Mesenchymal stem cell (in vitro differentiated cells and primary cell): ENCODE data around the gene ARHGAP31.
A peak's percentile ranks its signal among the peaks of the same experiment; 100 is the strongest.

ENCODE experiments used
- DNase-seq: peaks from one replicate; pipeline ENCODE4 v3.0.0-alpha.2; 2013
- H2AFZ ChIP-seq: one replicate; pipeline ENCODE4 v1.6.1; 2013; ENCODE audit warnings: low read depth, mild to moderate bottlenecking, control low read depth, inconsistent platforms, low read length, moderate library complexity
- H2AK5ac ChIP-seq: 2 replicates; pipeline ENCODE4 v1.6.1; 2013; ENCODE audit warnings: low read length, moderate library complexity, mild to moderate bottlenecking, inconsistent platforms; ENCODE audit not compliant: severe bottlenecking
- H2BK120ac ChIP-seq: one replicate; pipeline ENCODE4 v1.6.1; 2013; ENCODE audit warnings: low read depth, mild to moderate bottlenecking, inconsistent platforms, low read length, moderate library complexity
- H2BK12ac ChIP-seq, 2 experiments: one replicate each; pipeline ENCODE4 v1.6.1; 2013; ENCODE audit warnings: inconsistent platforms in 2 of 2, low read length in 2 of 2, mild to moderate bottlenecking in 2 of 2, moderate library complexity in 2 of 2, control low read depth in 1 of 2
- H2BK15ac ChIP-seq: one replicate; pipeline ENCODE4 v1.6.1; 2013; ENCODE audit warnings: mild to moderate bottlenecking, low read depth, inconsistent platforms; ENCODE audit not compliant: poor library complexity, severe bottlenecking
- H2BK5ac ChIP-seq: 2 replicates; pipeline ENCODE4 v1.6.1; 2013; ENCODE audit warnings: low read depth, mild to moderate bottlenecking, low read length, control low read depth, inconsistent platforms; ENCODE audit not compliant: poor library complexity, severe bottlenecking
- H3K14ac ChIP-seq, 2 experiments: one replicate each; pipeline ENCODE4 v1.6.1; 2013; ENCODE audit warnings: inconsistent platforms in 2 of 2, low read length in 2 of 2, control low read depth in 1 of 2, mild to moderate bottlenecking in 1 of 2, moderate library complexity in 1 of 2
- H3K18ac ChIP-seq, 2 experiments: one replicate each; pipeline ENCODE4 v1.6.1; 2013; ENCODE audit warnings: inconsistent platforms in 2 of 2, low read length in 2 of 2, control low read depth in 1 of 2, low read depth in 1 of 2, mild to moderate bottlenecking in 1 of 2
- H3K23ac ChIP-seq, 2 experiments: one replicate each; pipeline ENCODE4 v1.6.1; 2013; ENCODE audit warnings: inconsistent platforms in 2 of 2, low read length in 2 of 2, mild to moderate bottlenecking in 2 of 2, moderate library complexity in 2 of 2, control low read depth in 1 of 2
- H3K27ac ChIP-seq: 2 replicates; pipeline ENCODE4 v1.5.1; 2013; ENCODE audit warnings: mild to moderate bottlenecking, moderate library complexity, low read length, control low read depth, inconsistent platforms; ENCODE audit not compliant: poor library complexity, severe bottlenecking
- H3K27me3 ChIP-seq, 2 experiments: 2 replicates each; pipeline versions ENCODE4 v1.6.1 to v1.7.0; 2013; ENCODE audit warnings: low read length in 2 of 2, mild to moderate bottlenecking in 2 of 2, moderate library complexity in 2 of 2, control low read depth in 1 of 2, inconsistent platforms in 1 of 2; ENCODE audit not compliant: control insufficient read depth in 1 of 2, insufficient read depth in 1 of 2
- H3K36me3 ChIP-seq, 2 experiments: 2 replicates each; pipeline versions ENCODE4 v1.6.1 to v1.7.0; 2013; ENCODE audit warnings: low read length in 2 of 2, control low read depth in 1 of 2, inconsistent platforms in 1 of 2, low read depth in 1 of 2, mild to moderate bottlenecking in 1 of 2; ENCODE audit not compliant: insufficient read depth in 2 of 2, control insufficient read depth in 1 of 2
- H3K4ac ChIP-seq, 2 experiments: one replicate each; pipeline ENCODE4 v1.6.1; 2013; ENCODE audit warnings: inconsistent platforms in 2 of 2, low read length in 2 of 2, mild to moderate bottlenecking in 2 of 2, moderate library complexity in 2 of 2, control low read depth in 1 of 2, low read depth in 1 of 2
- H3K4me1 ChIP-seq: 2 replicates; pipeline ENCODE4 v1.6.1; 2013; ENCODE audit warnings: low read depth, low read length, control low read depth; ENCODE audit not compliant: control insufficient read depth, insufficient read depth
- H3K4me2 ChIP-seq: 2 replicates; pipeline ENCODE4 v1.6.1; 2013; ENCODE audit warnings: low read length, mild to moderate bottlenecking, inconsistent platforms; ENCODE audit not compliant: poor library complexity, severe bottlenecking
- H3K4me3 ChIP-seq, 2 experiments: 2 replicates each; pipeline versions ENCODE4 v1.5.1 to v1.7.0; 2013; ENCODE audit warnings: low read length in 2 of 2, mild to moderate bottlenecking in 2 of 2, control low read depth in 1 of 2, low read depth in 1 of 2; ENCODE audit not compliant: insufficient read depth in 1 of 2
- H3K79me1 ChIP-seq: replicated peaks from 2 replicates; pipeline ENCODE4 v1.6.1; 2013; ENCODE audit warnings: mild to moderate bottlenecking, control low read depth, low read length, inconsistent platforms; ENCODE audit not compliant: poor library complexity, severe bottlenecking
- H3K9ac ChIP-seq: 2 replicates; pipeline ENCODE4 v1.7.0; 2013; ENCODE audit warnings: mild to moderate bottlenecking, low read length, moderate library complexity
- H3K9me3 ChIP-seq: 2 replicates; pipeline ENCODE4 v1.7.0; 2013; ENCODE audit warnings: mild to moderate bottlenecking, low read length; ENCODE audit not compliant: control insufficient read depth
- H4K8ac ChIP-seq: one replicate; pipeline ENCODE4 v1.6.1; 2013; ENCODE audit warnings: inconsistent platforms, mild to moderate bottlenecking, low read length, moderate library complexity
- H4K91ac ChIP-seq: one replicate; pipeline ENCODE4 v1.6.1; 2013; ENCODE audit warnings: mild to moderate bottlenecking, low read length, inconsistent platforms
- WGBS: methylation state at CpG from one replicate; pipeline ENCODE4 v1.1.7; 2013; ENCODE audit warnings: mixed read lengths; 5-methylcytosine and 5-hydroxymethylcytosine counted together

The ARHGAP31 gene

DNA sequence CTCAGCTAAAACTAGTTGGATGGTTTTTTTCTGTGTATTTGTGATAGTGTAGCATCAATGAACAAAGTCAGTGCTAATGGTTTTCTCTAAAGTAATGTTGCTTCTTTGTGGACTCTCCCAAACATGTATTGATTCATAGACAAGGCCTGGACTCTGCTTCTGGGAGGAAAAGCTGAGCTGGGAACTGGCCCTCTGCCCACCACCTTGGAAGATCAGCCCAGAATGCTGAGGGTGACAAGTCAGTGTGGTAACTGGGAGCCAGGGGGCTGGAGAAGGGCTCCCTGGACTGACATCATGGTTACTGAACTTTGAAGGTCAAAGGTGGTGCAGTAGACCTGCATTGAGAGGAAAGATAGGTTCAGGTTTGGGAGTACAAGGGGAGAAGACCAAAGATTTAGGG lies 3.0 kb downstream of the ARHGAP31 start:
- no peak overlapping the region for H2AFZ ChIP-seq
- H3K36me3 ChIP-seq: peaks cover 0 to 10% of the 10 kb centered on the region in 2 experiments
- no peak overlapping the region for H2BK12ac ChIP-seq
- H3K4me3 ChIP-seq: no peak overlapping the region
- no peak overlapping the region for H3K14ac ChIP-seq
- no peaks in the 10 kb centered on the region for H3K9me3 ChIP-seq
- H2BK15ac ChIP-seq: no peak overlapping the region
- H3K4me2 ChIP-seq: no peak overlapping the region
- H2AK5ac ChIP-seq: peak overlapping the region; percentile 4
- H2BK120ac ChIP-seq: no peak overlapping the region
- DNase-seq: peak; percentile 43
- peaks cover 0 to 6% of the 10 kb centered on the region in 2 experiments for H3K27me3 ChIP-seq
- H4K8ac ChIP-seq: no peak overlapping the region
- H3K9ac ChIP-seq: no peak overlapping the region
- no peak overlapping the region for H4K91ac ChIP-seq
- H3K4ac ChIP-seq: no peak overlapping the region
- peaks cover 30% of the 10 kb centered on the region for H3K79me1 ChIP-seq
- no peak overlapping the region for H3K23ac ChIP-seq
- H3K18ac ChIP-seq: no peak overlapping the region
- H2BK5ac ChIP-seq: no peak overlapping the region
- peaks cover 12% of the 10 kb centered on the region for H3K4me1 ChIP-seq
- H3K27ac ChIP-seq: no peak overlapping the region

DNA sequence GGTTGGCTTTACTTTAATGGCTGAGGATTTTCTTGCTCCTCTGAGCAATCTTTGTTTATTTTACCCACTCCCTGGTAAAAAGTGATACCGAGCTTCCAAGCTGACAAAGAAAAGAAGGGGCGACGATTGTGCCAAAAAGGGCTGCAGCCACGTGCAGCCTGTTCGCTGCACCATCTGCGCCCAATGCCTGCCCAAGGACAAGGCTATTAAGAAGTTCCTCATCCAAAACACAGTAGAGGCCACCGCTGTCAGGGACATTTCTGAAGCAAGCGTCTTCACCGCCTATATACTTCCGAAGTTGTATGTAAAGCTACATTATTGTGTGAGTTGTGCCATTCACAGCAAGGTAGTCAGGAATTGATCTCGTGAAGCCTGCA lies 4.4 kb downstream of the ARHGAP31 start:
- Histone ChIP-seq H3K4me3 (no peak overlapping the region), H2AFZ (no peak overlapping the region), H2BK5ac (no peak overlapping the region), H3K79me1 (peaks cover 37% of the 10 kb centered on the region), H3K27ac (no peak overlapping the region), H3K36me3 (peaks cover 2 to 10% of the 10 kb centered on the region in 2 experiments), H3K9me3 (no peaks in the 10 kb centered on the region), H2BK120ac (no peak overlapping the region), H3K4ac (no peak overlapping the region), H3K18ac (no peak overlapping the region), H2BK15ac (no peak overlapping the region), H3K4me1 (peaks cover 15% of the 10 kb centered on the region), H3K14ac (no peak overlapping the region), H3K9ac (no peak overlapping the region), H3K4me2 (no peak overlapping the region), H3K23ac (no peak overlapping the region), H2BK12ac (no peak overlapping the region), H4K91ac (no peak overlapping the region), H4K8ac (no peak overlapping the region), H3K27me3 (peaks cover 0 to 6% of the 10 kb centered on the region in 2 experiments), H2AK5ac (no peak overlapping the region)
- WGBS: 93% methylated on average over 10 of the region's 11 CpGs
- no peak for DNase-seq

- Histone ChIP-seq H4K8ac (no peak overlapping the region), H2AFZ (no peak overlapping the region), H2BK12ac (peak overlapping the region in 1 of 2 experiments; percentile 6), H3K4me1 (peaks cover 20% of the 10 kb centered on the region), H2AK5ac (peak overlapping the region; percentile 47), H3K14ac (peak overlapping the region in 1 of 2 experiments; percentile 93), H2BK15ac (no peak overlapping the region), H2BK120ac (no peak overlapping the region), H3K36me3 (peaks cover 2 to 10% of the 10 kb centered on the region in 2 experiments), H3K23ac (peak overlapping the region in 1 of 2 experiments; percentile 19), H3K27ac (no peak overlapping the region), H2BK5ac (no peak overlapping the region), H3K18ac (peak overlapping the region in 1 of 2 experiments; percentile 46), H3K79me1 (peaks cover 41% of the 10 kb centered on the region), H3K9ac (no peak overlapping the region), H3K4me3 (no peak overlapping the region), H3K27me3 (peaks cover 0 to 6% of the 10 kb centered on the region in 2 experiments), H3K4me2 (no peak overlapping the region), H3K9me3 (no peaks in the 10 kb centered on the region), H3K4ac (no peak overlapping the region), H4K91ac (no peak overlapping the region)
- 90% methylated on average over 5 of the region's 5 CpGs for WGBS
- no peak for DNase-seq
Observed at GRCh38 chr3:119300991-119301391, 6.8 kb downstream of the ARHGAP31 start.

GRCh38 chr3:119301662-119302061 lies 7.5 kb downstream of the ARHGAP31 start:
- no peak overlapping the region for H3K9ac ChIP-seq
- H3K23ac ChIP-seq: no peak overlapping the region

More at GRCh38 chr3:119301662-119302061, 7.5 kb downstream of the ARHGAP31 start:
- Histone ChIP-seq H3K27me3 (peaks cover 0 to 6% of the 10 kb centered on the region in 2 experiments), H3K18ac (no peak overlapping the region), H3K4ac (no peak overlapping the region), H3K36me3 (peaks cover 2 to 10% of the 10 kb centered on the region in 2 experiments), H3K27ac (no peak overlapping the region), H4K91ac (no peak overlapping the region), H3K4me1 (peaks cover 18% of the 10 kb centered on the region), H2AK5ac (no peak overlapping the region), H3K9me3 (no peaks in the 10 kb centered on the region), H2AFZ (no peak overlapping the region), H2BK12ac (no peak overlapping the region), H2BK5ac (no peak overlapping the region), H3K79me1 (peaks cover 43% of the 10 kb centered on the region), H2BK120ac (no peak overlapping the region), H2BK15ac (no peak overlapping the region), H3K14ac (no peak overlapping the region), H3K4me2 (no peak overlapping the region), H3K4me3 (no peak overlapping the region), H4K8ac (no peak overlapping the region)
- WGBS: 90% methylated on average over 3 of the region's 3 CpGs
- DNase-seq: no peak
